GM18511 (cell line): ENCODE results near the gene DGKZ.

ENCODE experiments used
- ATAC-seq: cut with Tn5 transposase; IDR thresholded peaks from one replicate; pipeline ENCODE4 v1.9.1; 2021; ENCODE audit warnings: mild to moderate bottlenecking, moderate library complexity; ENCODE audit not compliant: unreplicated experiment

DGKZ gene

GRCh38 chr11:46380340-46381047 lies 33.2 kb downstream of the DGKZ start:
- ATAC-seq = peak; percentile 41

- peak; percentile 34 for ATAC-seq
Measured at GRCh38 chr11:46381048-46381818, 34.0 kb downstream of the DGKZ start, which contains the start of gene MDK. MDK (plus strand) TSS chr11:46381669; CDS start chr11:46382058, 389 bp downstream.

- peak; percentile 16 for ATAC-seq
Measured at GRCh38 chr11:46381819-46382645, 34.8 kb downstream of the DGKZ start.

GRCh38 chr11:46382646-46383403 lies 35.6 kb downstream of the DGKZ start:
- ATAC-seq = no peak

- ATAC-seq = no peak
Measured at GRCh38 chr11:46383404-46383758, 36.1 kb downstream of the DGKZ start.

- no peak for ATAC-seq
Measured at GRCh38 chr11:46383974-46384701, 36.9 kb downstream of the DGKZ start.

GRCh38 chr11:46385169-46386004 lies 38.1 kb downstream of the DGKZ start:
- no peak for ATAC-seq

GRCh38 chr11:46386005-46386578 lies 38.8 kb downstream of the DGKZ start:
- no peak for ATAC-seq

- ATAC-seq = no peak
Measured at GRCh38 chr11:46386674-46387073, 39.4 kb downstream of the DGKZ start.

GRCh38 chr11:46387456-46387855 lies 40.2 kb downstream of the DGKZ start:
- ATAC-seq = no peak

GRCh38 chr11:46387919-46388618 lies 40.8 kb downstream of the DGKZ start:
- no peak for ATAC-seq

- no peak for ATAC-seq
Measured at GRCh38 chr11:46388619-46389449, 41.6 kb downstream of the DGKZ start.

GRCh38 chr11:46389450-46390330 lies 42.4 kb downstream of the DGKZ start:
- peak; percentile 61 for ATAC-seq

- ATAC-seq = no peak
Measured at GRCh38 chr11:46390331-46391171, 43.3 kb downstream of the DGKZ start.

- ATAC-seq = no peak
Measured at GRCh38 chr11:46391186-46391577, 43.9 kb downstream of the DGKZ start.
